GM19035 (cell line): ENCODE measurements around the gene KCNC1.

Source experiments
- ATAC-seq: cut with Tn5 transposase; IDR thresholded peaks from one replicate; pipeline ENCODE4 v1.9.1; 2021; ENCODE audit not compliant: unreplicated experiment

Gene KCNC1

GRCh38 chr11:17736579-17736893 lies 2.0 kb downstream of the KCNC1 start:
- no peak for ATAC-seq

GRCh38 chr11:17736930-17737817 lies 2.6 kb downstream of the KCNC1 start:
- no peak for ATAC-seq

- no peak for ATAC-seq
Measured at GRCh38 chr11:17738151-17738973, 3.8 kb downstream of the KCNC1 start.

GRCh38 chr11:17739945-17740338 lies 5.4 kb downstream of the KCNC1 start:
- no peak for ATAC-seq

- ATAC-seq, result no peak
Measured at GRCh38 chr11:17740649-17741235, 6.2 kb downstream of the KCNC1 start.

GRCh38 chr11:17741487-17741886 lies 6.9 kb downstream of the KCNC1 start:
- ATAC-seq, result no peak

GRCh38 chr11:17742019-17742418 lies 7.4 kb downstream of the KCNC1 start:
- no peak for ATAC-seq

GRCh38 chr11:17743026-17743807 lies 8.6 kb downstream of the KCNC1 start:
- no peak for ATAC-seq

GRCh38 chr11:17743808-17744119 lies 9.2 kb downstream of the KCNC1 start:
- no peak for ATAC-seq

GRCh38 chr11:17744151-17744940 lies 9.8 kb downstream of the KCNC1 start:
- ATAC-seq, result no peak

GRCh38 chr11:17745023-17745772 lies 10.6 kb downstream of the KCNC1 start:
- no peak for ATAC-seq

- no peak for ATAC-seq
Measured at GRCh38 chr11:17746096-17746495, 11.5 kb downstream of the KCNC1 start.

- no peak for ATAC-seq
Measured at GRCh38 chr11:17747131-17747955, 12.8 kb downstream of the KCNC1 start.

GRCh38 chr11:17748044-17748443 lies 13.5 kb downstream of the KCNC1 start:
- no peak for ATAC-seq

GRCh38 chr11:17748761-17749721 lies 14.5 kb downstream of the KCNC1 start:
- ATAC-seq, result no peak

GRCh38 chr11:17750013-17750800 lies 15.6 kb downstream of the KCNC1 start:
- ATAC-seq, result no peak

- no peak for ATAC-seq
Measured at GRCh38 chr11:17750801-17751165, 16.2 kb downstream of the KCNC1 start.
